Endothelial cell (in vitro differentiated cells): ENCODE data around the gene PPRC1. TPM values are rescaled to one million over a fixed set of nuclear protein-coding genes. Genes with fewer than 3 reads are reported as not detected.

Experiments
- DNase-seq: peaks from one replicate; pipeline ENCODE4 v3.0.0; 2021; ENCODE audit warnings: low spot score
- H3K27ac Mint-ChIP-seq: one replicate; pipeline ENCODE4 v1.8.0; 2021; ENCODE audit warnings: mixed read lengths, inconsistent platforms; ENCODE audit not compliant: unreplicated experiment
- H3K27me3 Mint-ChIP-seq: one replicate; pipeline ENCODE4 v1.8.0; 2021; ENCODE audit warnings: mild to moderate bottlenecking, moderate library complexity, mixed read lengths, inconsistent platforms; ENCODE audit not compliant: unreplicated experiment
- H3K36me3 Mint-ChIP-seq: one replicate; pipeline ENCODE4 v1.8.0; 2021; ENCODE audit warnings: mild to moderate bottlenecking, low read depth, mixed read lengths, inconsistent platforms; ENCODE audit not compliant: unreplicated experiment
- H3K4me1 Mint-ChIP-seq: one replicate; pipeline ENCODE4 v1.8.0; 2021; ENCODE audit warnings: mild to moderate bottlenecking, mixed read lengths, inconsistent platforms; ENCODE audit not compliant: unreplicated experiment
- H3K4me3 Mint-ChIP-seq: one replicate; pipeline ENCODE4 v1.8.0; 2021; ENCODE audit warnings: mild to moderate bottlenecking, mixed read lengths, inconsistent platforms; ENCODE audit not compliant: unreplicated experiment
- H3K9me3 Mint-ChIP-seq: one replicate; pipeline ENCODE4 v1.8.0; 2021; ENCODE audit warnings: mixed read lengths, inconsistent platforms; ENCODE audit not compliant: unreplicated experiment
- total RNA-seq: library from RNA; stranded (reverse); fragmentation: NEBNext Ultra II Directional; extraction: Animal tissue kit (Norgen Biotek cat#: 25700); gene quantifications from one replicate; pipeline ENCODE4 v1.2.1, GENCODE V29; 2021; ENCODE audit not compliant: unreplicated experiment
- TF ChIP-seq, protein P1 (sequence below): fragments of 200-600 bp; sonication (generic); IDR thresholded peaks from one replicate; pipeline ENCODE4 v1.5.0; 2021; ENCODE audit warnings: antibody characterized with exemption; ENCODE audit not compliant: unreplicated experiment

PPRC1 gene
- total RNA-seq, 1 donor from 2014 or later, result 29.9 TPM

- peaks cover 38% of the 10 kb centered on the region for H3K36me3 Mint-ChIP-seq
- TF ChIP-seq, protein P1, sequence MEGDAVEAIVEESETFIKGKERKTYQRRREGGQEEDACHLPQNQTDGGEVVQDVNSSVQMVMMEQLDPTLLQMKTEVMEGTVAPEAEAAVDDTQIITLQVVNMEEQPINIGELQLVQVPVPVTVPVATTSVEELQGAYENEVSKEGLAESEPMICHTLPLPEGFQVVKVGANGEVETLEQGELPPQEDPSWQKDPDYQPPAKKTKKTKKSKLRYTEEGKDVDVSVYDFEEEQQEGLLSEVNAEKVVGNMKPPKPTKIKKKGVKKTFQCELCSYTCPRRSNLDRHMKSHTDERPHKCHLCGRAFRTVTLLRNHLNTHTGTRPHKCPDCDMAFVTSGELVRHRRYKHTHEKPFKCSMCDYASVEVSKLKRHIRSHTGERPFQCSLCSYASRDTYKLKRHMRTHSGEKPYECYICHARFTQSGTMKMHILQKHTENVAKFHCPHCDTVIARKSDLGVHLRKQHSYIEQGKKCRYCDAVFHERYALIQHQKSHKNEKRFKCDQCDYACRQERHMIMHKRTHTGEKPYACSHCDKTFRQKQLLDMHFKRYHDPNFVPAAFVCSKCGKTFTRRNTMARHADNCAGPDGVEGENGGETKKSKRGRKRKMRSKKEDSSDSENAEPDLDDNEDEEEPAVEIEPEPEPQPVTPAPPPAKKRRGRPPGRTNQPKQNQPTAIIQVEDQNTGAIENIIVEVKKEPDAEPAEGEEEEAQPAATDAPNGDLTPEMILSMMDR, result no peak
Measured at GRCh38 chr10:102148275-102148674, 15.4 kb downstream of the PPRC1 start.

GRCh38 chr10:102150970-102151773, 18.3 kb downstream of the PPRC1 start:
- TF ChIP-seq, protein P1, result no peak
- peaks cover 5% of the 10 kb centered on the region for H3K27me3 Mint-ChIP-seq
- no peak for DNase-seq
- H3K4me3 Mint-ChIP-seq, result peak overlapping the region; percentile 84
- peak overlapping the region; percentile 59 for H3K27ac Mint-ChIP-seq
- no peaks in the 10 kb centered on the region for H3K9me3 Mint-ChIP-seq
- peaks cover 25% of the 10 kb centered on the region for H3K36me3 Mint-ChIP-seq
- H3K4me1 Mint-ChIP-seq, result peaks cover 15% of the 10 kb centered on the region

More at GRCh38 chr10:102148275-102148674, 15.4 kb downstream of the PPRC1 start:
- H3K4me1 Mint-ChIP-seq, result peaks cover 18% of the 10 kb centered on the region
- H3K27ac Mint-ChIP-seq, result no peak overlapping the region
- no peak for DNase-seq
- H3K9me3 Mint-ChIP-seq, result no peaks in the 10 kb centered on the region
- peaks cover 5% of the 10 kb centered on the region for H3K27me3 Mint-ChIP-seq
- peak overlapping the region; percentile 13 for H3K4me3 Mint-ChIP-seq

- TF ChIP-seq, protein P1, result no peak
- Mint-ChIP-seq H3K4me1 (peaks cover 15% of the 10 kb centered on the region), H3K36me3 (peaks cover 28% of the 10 kb centered on the region), H3K27me3 (peaks cover 7% of the 10 kb centered on the region), H3K27ac (peak within 1 kb of the TSS; percentile 74), H3K9me3 (no peaks in the 10 kb centered on the region), H3K4me3 (peak within 1 kb of the TSS; percentile 90)
- DNase-seq, result peak; percentile 98
Measured at GRCh38 chr10:102151774-102152544, 19.1 kb downstream of the PPRC1 start, which contains the start of gene NOLC1. TSS of gene NOLC1 (plus strand) at chr10:102152389. CDS start at chr10:102152411, 22 bp downstream.

DNA sequence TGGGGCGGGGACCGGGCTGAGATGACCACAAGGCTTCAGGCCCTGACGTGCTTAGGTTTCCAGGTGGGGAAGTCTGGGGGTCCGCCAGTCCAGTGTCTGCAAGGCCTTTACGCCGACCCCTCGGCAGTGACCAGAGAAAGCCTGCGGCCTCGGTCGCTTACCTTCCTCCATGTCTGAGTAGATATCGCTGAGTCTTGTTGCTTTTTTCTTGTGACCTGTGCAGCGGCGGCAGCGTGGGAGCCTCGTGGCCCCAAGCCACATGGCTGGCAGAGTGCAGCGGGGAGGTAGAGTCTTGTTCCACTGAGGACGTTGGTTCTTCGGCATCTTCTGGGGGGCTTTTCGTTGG, 19.7 kb downstream of the PPRC1 start:
- Mint-ChIP-seq H3K4me3 (peak overlapping the region; percentile 90), H3K4me1 (peaks cover 15% of the 10 kb centered on the region), H3K27ac (peak overlapping the region; percentile 74), H3K9me3 (no peaks in the 10 kb centered on the region), H3K36me3 (peaks cover 24% of the 10 kb centered on the region), H3K27me3 (peaks cover 8% of the 10 kb centered on the region)
- DNase-seq, result no peak
- TF ChIP-seq, protein P1, result no peak
